ENCODE data around the gene PRPF38A. TPM values are rescaled to one million over a fixed set of nuclear protein-coding genes. Genes with fewer than 3 reads are reported as not detected.

The PRPF38A gene
- total RNA-seq, 2 donors from 2014 or later, result 45.8 to 50.0 TPM

DNA sequence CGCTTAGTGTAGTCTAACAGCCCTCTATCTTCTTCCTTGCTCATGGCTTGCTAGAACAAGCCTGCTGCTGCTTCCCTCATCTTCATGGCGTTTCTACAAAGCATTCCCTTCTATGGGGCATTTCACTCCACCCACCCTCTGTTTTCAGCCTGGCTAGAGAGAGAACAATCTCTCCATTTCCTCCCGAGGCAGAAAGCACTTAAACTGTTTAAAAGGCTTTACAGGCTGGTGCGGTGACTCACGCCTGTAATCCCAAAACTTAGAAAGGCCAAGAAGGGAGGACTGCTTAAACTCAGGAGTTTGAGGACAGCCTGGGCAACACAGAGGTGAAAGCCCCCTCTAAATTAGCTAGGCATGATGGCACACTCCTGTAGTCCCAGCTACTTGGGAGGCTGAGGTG lies 17.9 kb upstream of the PRPF38A start:
- intact Hi-C loops (cut with DNase I, micrococcal nuclease), result no loop called here
- ATAC-seq (no peak), DNase-seq (no peak)

DNA sequence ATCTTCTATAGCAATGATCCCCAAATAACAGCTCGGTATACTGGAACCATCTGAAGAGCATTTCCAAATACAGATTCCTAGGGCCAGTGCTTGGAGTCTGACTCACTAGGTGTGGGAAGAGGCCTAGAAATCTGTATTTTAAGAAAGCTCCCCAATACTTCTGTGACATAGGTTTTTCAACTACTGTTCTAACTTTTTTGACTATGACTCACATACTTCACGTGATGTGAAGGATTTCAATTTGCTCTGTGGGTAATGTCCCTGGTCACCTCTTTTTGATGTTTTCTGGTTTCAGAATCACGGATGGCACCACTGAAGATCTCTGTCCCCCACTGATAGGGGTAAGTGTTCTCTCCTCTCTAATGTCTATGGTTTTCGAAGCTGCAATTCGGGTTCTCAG lies 11.2 kb upstream of the PRPF38A start:
- DNase-seq (no peak), ATAC-seq (no peak)
- intact Hi-C loops (cut with DNase I, micrococcal nuclease), result no loop called here

DNA sequence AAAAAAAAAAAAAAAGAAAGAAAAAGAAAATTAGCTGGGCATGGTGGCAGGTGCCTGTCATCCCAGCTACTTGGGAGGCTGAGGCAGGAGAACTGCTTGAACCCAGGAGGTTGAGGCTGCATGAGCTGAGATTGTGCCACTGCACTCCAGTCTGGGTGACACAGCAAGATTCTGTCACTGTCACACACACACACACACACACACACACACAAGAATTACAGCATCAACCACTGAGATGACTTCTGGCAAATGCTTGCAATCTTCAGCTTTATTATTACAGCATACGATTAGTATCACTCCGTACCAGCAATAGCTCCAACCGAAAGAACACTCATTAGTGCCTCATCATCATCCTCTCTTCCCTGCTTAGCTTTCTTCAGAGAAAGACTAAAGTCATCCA lies 4.8 kb upstream of the PRPF38A start:
- DNase-seq (no peak), ATAC-seq (no peak)
- intact Hi-C loops (cut with DNase I, micrococcal nuclease), result no loop called here

DNA sequence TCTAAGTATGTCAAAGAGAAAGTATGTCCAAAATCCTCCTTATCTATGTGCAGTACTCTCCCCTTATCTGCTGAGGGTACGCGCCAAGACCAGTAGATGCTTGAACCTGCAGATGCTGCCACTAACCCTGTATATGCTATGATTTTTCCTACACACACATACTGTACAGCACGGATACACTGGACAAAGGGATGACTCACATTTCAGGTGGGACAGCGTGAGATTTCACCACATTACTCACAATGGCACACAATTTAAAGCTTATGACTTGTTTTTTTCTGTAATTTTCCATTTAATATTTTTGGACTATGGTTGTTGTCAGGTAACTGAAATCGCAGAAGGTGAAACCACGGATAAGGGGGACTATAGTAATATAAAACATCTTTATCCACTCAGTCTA lies 4.3 kb upstream of the PRPF38A start:
- intact Hi-C loops (cut with DNase I, micrococcal nuclease), result no loop called here
- DNase-seq (no peak), ATAC-seq (no peak)

DNA sequence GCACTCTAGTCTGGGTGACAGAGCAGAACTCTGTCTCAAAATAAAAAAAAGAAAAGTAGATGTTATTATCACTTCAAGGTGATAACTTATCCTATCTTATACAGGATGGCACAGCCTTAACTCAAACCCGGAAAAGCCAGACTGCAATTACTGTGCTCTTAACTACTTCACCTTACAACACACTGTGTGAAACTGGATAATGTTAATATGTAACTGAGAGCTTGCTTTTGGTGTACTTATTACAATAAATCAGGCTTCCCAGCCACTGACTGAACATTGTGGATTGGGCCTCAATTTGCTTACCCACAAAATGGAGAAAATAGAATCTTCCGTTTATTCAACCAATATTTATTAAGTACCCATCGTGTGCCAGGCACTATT lies 1.6 kb upstream of the PRPF38A start:
- intact Hi-C loops (cut with DNase I, micrococcal nuclease), result no loop called here
- ATAC-seq, result peak; percentile 67
- no peak for DNase-seq

DNA sequence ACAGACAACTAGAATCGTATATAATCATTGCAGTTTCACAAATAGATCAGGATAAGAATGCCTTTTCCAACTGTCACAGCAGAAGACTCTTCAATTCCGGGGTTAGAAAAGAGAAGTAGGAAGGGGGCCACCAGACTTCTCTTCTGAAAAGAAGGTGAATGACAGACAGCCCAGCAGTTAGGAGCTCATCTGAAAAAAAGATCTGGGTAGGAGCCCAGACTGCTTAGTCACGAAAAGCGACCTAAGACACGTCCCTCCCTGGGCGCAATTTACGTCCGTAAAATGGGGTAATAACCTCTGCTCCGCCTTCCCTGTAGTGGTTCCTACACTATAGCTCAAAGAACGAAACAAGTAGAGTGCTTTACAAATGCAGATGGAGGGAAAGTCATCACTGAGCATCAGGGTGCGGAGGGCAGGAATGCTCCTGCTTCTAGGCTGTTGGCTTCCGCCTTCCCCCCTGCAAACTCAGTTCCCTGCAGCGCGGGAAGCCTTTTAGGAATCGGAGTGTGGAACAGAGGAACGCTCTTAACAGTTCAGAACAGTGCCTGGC lies 761 bp upstream of the PRPF38A start:
- ATAC-seq (peak; percentile 65), DNase-seq (peak in 1 of 2 donors; percentile 56)
- intact Hi-C loops (cut with DNase I, micrococcal nuclease), result no loop called here

DNA sequence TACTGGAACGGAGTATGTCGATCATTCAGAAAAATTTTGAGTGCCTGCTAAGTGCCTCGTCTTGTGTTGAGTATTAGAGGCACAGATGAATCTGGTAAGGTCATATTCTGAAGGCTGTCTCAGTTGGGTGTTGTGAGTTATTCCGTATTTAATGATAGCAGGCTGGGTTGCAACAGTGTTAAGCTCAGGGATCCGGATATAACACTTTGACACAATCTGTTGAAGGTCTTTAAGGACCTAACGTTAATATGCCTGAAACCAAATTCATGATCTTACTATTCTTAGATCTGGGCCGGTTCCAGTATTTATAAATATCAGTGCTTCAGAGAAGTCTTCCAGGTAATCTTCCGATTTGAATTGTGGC lies 555 bp downstream of the PRPF38A start:
- intact Hi-C loops (cut with DNase I, micrococcal nuclease), result no loop called here
- ATAC-seq (peak; percentile 0), DNase-seq (no peak)

DNA sequence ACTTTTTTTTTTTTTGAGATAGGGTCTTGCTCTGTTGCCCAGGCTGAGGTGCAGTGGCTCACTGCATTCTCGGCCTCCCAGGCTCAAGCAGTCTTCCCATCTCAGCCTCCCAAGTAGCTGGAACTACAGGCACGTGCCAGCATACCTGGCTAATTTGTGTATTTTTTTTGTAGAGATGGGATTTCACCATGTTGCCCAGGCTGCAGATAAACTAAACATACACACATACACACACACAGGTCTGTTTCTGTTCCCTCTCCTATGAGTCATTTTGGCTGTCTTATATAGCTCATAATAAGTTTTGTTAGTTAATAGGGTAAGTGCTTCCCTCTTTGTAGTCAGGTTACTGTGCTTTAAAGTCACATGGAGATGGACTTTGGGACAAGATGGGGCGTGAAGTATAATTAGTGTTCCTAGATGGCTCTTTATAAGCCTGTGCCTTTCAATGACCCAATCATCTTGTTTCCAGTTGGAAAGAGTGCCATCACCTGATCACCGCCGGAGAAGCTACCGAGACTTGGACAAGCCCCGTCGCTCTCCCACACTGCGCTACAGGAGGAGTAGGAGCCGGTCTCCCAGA lies 9.1 kb downstream of the PRPF38A start:
- peak; percentile 69 to 75 for DNase-seq
- peak; percentile 95 for ATAC-seq
- intact Hi-C loops (cut with DNase I, micrococcal nuclease), result no loop called here

DNA sequence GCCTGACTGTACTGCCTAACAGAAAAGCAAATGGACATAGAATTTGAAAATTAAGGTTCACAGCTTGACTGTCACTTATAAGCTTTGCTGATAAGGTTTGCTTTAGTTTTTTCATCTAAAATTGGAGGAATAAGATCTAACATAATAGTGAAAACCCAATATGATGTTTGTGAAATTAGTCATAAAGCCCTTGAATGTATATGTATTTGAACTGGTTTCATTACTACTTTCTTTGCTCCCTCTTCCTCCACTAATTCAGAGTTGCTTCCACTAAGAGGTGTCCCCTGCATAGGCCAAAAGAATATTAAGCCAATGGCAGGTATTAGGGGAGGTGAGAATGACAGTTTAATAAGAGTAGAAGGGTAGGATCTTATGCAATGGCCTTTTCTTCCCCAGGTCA lies 10.5 kb downstream of the PRPF38A start:
- no peak for ATAC-seq
- no peak for DNase-seq
- intact Hi-C loops (cut with DNase I, micrococcal nuclease), result no loop called here

DNA sequence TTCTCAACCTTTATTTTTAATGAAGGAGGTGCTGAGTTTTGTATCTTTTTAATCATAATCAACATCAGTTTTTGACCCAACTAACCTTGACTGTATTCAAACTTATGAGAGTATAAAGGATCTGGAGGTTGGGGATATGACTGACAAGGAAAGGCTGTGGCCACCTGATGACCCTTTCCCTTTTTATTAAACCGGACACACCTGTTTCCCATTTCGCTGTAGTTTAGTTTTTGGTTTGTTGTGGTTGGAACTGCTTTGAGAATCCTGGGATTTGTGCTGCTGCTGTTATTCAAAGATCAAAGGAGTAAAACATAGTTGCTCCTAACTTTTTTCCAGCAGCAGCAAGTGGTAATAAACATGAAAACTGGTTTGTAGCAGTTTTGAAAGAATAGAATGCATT lies 12.4 kb downstream of the PRPF38A start:
- DNase-seq (no peak), ATAC-seq (no peak)

DNA sequence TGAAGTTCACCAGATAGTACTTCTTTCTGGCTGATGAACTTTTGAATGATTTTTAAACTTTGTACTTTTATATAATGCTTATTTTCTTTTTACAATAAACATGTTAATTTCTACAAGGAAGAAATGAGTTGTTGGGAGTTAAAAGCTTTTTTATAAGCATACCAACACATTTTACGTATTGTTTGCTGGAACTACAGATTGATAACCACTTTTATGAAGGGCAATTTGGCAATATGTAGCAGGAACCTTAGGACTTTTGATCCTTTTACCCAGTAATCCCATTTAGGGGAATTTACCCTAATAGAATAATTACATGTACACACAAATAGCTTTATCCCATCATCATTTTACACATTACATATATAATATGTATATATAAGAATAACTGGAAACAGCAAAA lies 16.3 kb downstream of the PRPF38A start:
- ATAC-seq (peak; percentile 81), DNase-seq (no peak)
- intact Hi-C loops (cut with DNase I, micrococcal nuclease), result no loop called here

More for the DNA sequence above, 12.4 kb downstream of the PRPF38A start:
- intact Hi-C loops (cut with DNase I, micrococcal nuclease), result no loop called here

DNA sequence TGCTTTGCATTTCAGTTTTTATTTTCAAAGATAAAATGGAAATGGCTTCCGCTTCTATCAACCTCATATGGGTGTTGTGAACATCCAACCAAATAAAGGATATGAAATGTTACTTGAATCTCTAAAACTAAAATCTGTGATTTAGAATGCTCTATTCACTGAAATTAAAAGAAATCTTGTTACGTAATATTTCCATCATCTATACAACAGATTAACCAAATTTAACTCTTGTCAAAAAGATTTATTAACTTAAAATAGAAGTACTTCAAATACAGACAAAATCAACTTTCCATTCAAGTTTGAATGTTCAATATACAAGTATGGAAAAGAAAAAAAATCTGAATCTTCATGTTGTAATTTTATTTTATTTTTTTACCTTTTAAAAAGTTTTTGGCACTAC lies 18.7 kb downstream of the PRPF38A start:
- no peak for DNase-seq
- intact Hi-C loops (cut with DNase I, micrococcal nuclease), result no loop called here
- ATAC-seq, result no peak

DNA sequence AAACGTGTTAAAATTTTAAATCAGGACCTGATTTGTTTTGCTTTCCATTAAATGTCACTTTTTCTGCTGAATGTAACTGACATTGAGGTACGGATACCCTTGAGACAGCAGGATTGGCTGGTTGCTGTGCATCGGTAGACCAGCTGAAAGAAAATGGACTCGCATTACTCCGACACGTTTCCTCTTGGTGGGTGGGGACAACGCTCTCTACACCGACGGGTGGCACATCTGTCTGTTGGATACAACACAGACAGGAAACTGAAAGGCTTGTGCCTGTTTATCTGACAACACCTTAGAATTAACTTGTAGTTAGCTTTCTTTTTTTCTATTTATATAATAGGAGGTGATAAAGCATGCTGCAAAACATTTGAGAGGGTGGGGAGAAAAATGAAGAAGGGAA lies 19.4 kb downstream of the PRPF38A start:
- DNase-seq (no peak), ATAC-seq (no peak)
- intact Hi-C loops (cut with DNase I, micrococcal nuclease), result no loop called here

DNA sequence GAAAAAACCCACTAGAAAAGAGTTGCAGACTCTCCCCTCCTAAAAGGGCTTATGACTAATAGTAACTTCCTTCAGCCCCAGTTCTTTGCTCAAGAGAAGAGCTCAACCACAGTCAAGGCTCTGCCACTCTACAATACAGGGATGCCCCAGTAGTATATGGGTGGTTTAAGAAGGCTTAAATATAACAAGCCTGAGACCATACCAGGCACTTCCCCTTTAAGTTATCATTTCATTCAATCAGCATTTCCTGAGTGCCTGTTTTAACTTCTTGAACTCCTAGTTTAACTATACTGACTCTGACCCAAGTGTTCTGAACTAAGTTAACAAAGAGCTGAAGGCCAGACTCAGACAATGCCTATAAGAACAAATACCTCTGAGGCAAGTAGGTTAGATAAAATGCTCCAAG lies 19.8 kb downstream of the PRPF38A start:
- DNase-seq (no peak), ATAC-seq (no peak)
- intact Hi-C loops (cut with DNase I, micrococcal nuclease), result no loop called here

DNA sequence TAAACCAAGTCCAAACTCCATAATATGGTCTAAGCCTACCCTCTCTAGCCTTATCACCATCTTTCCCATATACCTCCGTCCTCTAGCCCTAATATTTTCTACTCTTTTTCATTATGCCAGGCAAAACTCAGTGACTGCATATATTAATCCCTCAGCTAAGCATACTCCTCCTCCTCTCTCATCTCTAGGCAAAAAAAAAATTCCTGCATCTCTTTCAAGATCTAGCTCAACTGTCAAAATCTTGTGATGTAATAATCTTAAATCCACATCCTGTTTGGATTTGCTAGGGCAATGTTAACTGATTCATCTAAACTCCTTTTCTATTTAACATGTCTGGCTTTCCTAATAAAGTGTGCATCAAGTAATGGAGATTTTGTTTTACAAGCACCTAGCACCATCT lies 20.4 kb downstream of the PRPF38A start:
- intact Hi-C loops (cut with DNase I, micrococcal nuclease), result no loop called here
- ATAC-seq, result no peak
- no peak for DNase-seq

DNA sequence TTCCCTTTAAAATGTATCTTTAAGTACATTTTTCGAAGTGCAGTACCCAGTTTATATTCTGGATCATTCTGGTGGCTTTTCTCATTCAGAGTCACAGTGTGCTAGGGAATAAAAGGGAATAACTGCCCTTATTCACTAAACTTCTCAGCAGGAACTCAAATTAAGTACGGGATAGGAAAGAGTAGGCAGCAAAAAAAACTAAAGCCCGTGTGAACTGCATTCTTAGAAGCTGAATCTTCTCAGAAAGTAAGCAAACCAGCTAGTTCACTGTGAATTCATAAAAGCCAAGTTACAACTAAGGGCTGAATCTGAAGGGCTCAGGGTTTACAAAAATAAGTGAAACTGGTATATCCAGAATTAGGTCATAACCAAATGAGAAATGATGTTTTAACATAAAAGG lies 22.0 kb downstream of the PRPF38A start:
- intact Hi-C loops (cut with DNase I, micrococcal nuclease), result no loop called here
- no peak for ATAC-seq

DNA sequence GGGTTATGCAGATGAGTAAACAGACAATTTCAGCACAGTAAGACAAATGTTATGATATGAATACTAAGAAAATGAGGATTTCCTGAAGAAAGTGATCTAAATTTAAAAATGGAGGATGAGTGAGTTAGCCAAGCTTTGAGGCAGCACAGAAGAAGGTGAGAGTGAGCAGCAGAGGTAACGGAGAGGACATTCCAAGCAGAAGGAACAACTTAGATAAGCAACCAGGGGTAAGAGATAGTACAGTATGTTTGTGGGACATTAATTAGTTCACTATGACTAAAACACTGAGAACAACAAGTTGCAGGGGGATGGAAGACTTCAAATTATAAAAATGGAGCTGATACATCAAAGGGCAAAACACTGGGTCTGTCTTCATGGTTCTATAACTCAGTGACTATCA lies 22.8 kb downstream of the PRPF38A start:
- no peak for DNase-seq
- intact Hi-C loops (cut with DNase I, micrococcal nuclease), result no loop called here
- ATAC-seq, result no peak

More for the DNA sequence above, 22.0 kb downstream of the PRPF38A start:
- DNase-seq, result no peak

DNA sequence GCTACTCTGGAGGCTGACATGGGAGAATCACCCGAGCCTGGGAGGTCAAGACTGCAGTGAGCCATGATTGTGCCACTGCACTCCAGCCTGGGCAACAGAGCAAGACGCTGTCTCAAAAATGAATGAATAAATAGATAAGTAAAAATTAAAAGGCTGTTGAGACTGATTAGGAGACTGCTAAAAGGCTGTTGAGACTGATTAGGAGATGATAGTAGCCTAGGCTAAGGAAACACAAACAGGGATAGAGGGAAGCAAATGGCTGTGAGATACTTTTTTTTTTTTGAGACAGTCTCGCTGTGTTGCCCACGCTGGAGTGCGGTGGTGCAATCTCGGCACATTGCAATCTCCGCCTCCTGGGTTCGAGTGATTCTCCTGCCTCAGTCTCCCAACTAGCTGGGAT lies 28.4 kb downstream of the PRPF38A start:
- intact Hi-C loops (cut with DNase I, micrococcal nuclease), result no loop called here
- DNase-seq, result no peak

DNA sequence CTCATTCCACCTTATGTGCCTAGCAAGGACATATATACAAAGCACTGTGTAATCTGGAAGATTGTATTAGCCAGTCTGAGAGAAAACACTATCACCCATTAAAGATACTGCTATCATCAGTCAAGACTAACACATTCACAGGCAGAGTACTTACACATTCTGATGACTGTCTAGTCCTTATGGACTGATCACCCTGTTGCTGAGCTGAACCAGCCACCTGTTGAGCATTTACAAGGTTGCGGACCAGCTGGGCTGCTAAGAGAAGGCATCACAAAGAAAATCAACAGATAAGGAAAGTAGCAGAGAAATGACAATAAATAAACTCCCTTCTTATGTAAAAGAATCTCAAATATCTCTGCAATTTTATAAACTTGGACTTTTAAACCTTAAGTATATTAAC lies 30.8 kb downstream of the PRPF38A start:
- no peak for DNase-seq
- intact Hi-C loops (cut with DNase I, micrococcal nuclease), result no loop called here
- ATAC-seq, result no peak

More for the DNA sequence above, 28.4 kb downstream of the PRPF38A start:
- ATAC-seq, result no peak

DNA sequence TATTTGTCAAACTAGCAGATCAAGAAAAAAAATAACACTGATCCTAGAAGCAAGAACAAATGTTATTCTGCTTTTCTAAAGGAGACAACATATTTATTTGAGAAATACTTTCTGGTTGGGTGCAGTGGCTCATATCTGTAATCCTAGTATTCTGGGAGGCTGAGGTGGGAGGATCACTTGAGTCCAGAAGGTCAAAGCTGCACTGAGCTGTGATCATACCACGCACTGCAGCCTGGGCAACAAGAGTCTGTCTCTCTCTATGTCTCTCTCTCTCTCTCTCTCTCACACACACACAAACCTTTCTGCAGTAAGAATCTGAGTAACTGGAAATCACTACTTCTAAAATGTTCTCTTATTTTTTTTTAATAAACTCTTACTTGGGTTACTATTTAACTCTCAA lies 31.2 kb downstream of the PRPF38A start:
- ATAC-seq, result no peak
- intact Hi-C loops (cut with DNase I, micrococcal nuclease), result no loop called here
- no peak for DNase-seq

DNA sequence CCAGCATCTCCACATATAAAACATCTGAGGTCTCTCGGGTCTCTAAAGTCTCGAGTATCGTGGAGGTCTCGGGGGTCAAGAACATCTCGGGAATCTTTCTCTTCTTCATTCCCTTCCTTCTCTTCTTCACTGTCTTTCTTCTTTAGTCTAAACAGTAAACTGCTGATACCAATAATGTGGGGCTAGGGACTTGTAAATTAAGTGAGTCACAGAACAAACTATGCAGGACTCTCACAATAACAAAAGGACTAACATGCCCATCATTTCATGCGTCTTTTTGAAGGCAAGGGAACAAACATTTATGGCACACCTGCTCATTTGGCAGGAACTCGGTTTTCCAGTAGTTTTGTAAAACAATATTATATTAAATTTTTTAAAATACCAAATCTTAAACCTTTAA lies 32.4 kb downstream of the PRPF38A start:
- intact Hi-C loops (cut with DNase I, micrococcal nuclease), result no loop called here
- ATAC-seq (no peak), DNase-seq (no peak)

Data from left colon (tissue), 2 donors.